Fibroblast of lung (primary cell): ENCODE measurements around the gene GTF3C1. TPM values are rescaled to one million over a fixed set of nuclear protein-coding genes. Genes with fewer than 3 reads are reported as not detected.
"Not testable (repeated sequence)": the region's sequence is repeated elsewhere in the genome, so short reads cannot be mapped to it uniquely, and the experiment has no call there.

ENCODE experiments used
- DNase-seq, 2 donors: peaks; one replicate each; pipeline versions ENCODE4 v3.0.0 to v3.0.0-alpha.2; 2010; ENCODE audit warnings: low read depth in 2 of 2
- H2AFZ ChIP-seq: 2 replicates; pipeline ENCODE4 v1.5.1; 2012; ENCODE audit warnings: low read length, control low read depth, inconsistent platforms
- H3K27ac ChIP-seq: 2 replicates; pipeline ENCODE4 v1.5.1; 2011; ENCODE audit warnings: low read length, control low read depth; ENCODE audit not compliant: insufficient read depth
- H3K27me3 ChIP-seq: 2 replicates; pipeline ENCODE4 v1.5.1; 2011; ENCODE audit warnings: mild to moderate bottlenecking, low read length; ENCODE audit not compliant: control insufficient read depth, insufficient read depth
- H3K36me3 ChIP-seq: 2 replicates; pipeline ENCODE4 v1.5.1; 2011; ENCODE audit warnings: low read length; ENCODE audit not compliant: control insufficient read depth, insufficient read depth
- H3K4me1 ChIP-seq: 2 replicates; pipeline ENCODE4 v1.5.1; 2011; ENCODE audit warnings: low read length; ENCODE audit not compliant: control insufficient read depth, insufficient read depth; ENCODE audit errors: extremely low read depth
- H3K4me2 ChIP-seq: 2 replicates; pipeline ENCODE4 v1.5.1; 2011; ENCODE audit warnings: low read length, control low read depth; ENCODE audit not compliant: insufficient read depth; ENCODE audit errors: extremely low read depth
- H3K4me3 ChIP-seq, 4 experiments: fragments of 200-600 bp in 1 of 4; sonication (generic) in 1 of 4; replicated peaks in 1 of 4; 2 replicates each; pipeline ENCODE4 v1.5.1; 2011 to 2016; ENCODE audit warnings: low read length in 4 of 4, low read depth in 3 of 4, mild to moderate bottlenecking in 3 of 4, control low read depth in 2 of 4, inconsistent platforms in 1 of 4, mixed read lengths in 1 of 4; ENCODE audit not compliant: insufficient read depth in 1 of 4; ENCODE audit errors: control extremely low read depth in 1 of 4
- H3K79me2 ChIP-seq: 2 replicates; pipeline ENCODE4 v1.5.1; 2012; ENCODE audit warnings: mild to moderate bottlenecking, low read length, inconsistent platforms; ENCODE audit not compliant: control insufficient read depth, insufficient read depth
- H3K9ac ChIP-seq: 2 replicates; pipeline ENCODE4 v1.5.1; 2011; ENCODE audit warnings: mild to moderate bottlenecking, low read length, control low read depth; ENCODE audit not compliant: insufficient read depth
- H3K9me3 ChIP-seq: 2 replicates; pipeline ENCODE4 v1.5.1; 2012; ENCODE audit warnings: low read depth, low read length; ENCODE audit not compliant: control insufficient read depth, insufficient read depth
- H4K20me1 ChIP-seq: 2 replicates; pipeline ENCODE4 v1.5.1; 2011; ENCODE audit warnings: low read length; ENCODE audit not compliant: control insufficient read depth, insufficient read depth; ENCODE audit errors: extremely low read depth
- CTCF ChIP-seq, 2 donors: IDR thresholded peaks in 1 of 2; conservative IDR thresholded peaks in 1 of 2; 1 replicate in 1 of 2; 2 replicates in 1 of 2; pipeline ENCODE4 v1.5.1; 2011 to 2012; ENCODE audit warnings: low read length in 2 of 2, control low read depth in 1 of 2, inconsistent platforms in 1 of 2, low read depth in 1 of 2, mild to moderate bottlenecking in 1 of 2
- EZH2 ChIP-seq: IDR thresholded peaks from 2 replicates; pipeline ENCODE4 v1.5.1; 2012; ENCODE audit warnings: low read length, control low read depth, mild to moderate bottlenecking; ENCODE audit errors: missing control alignments
- polyA plus RNA-seq, 2 donors: library from polyadenylated mRNA; depleted of rRNA in 1 of 2; stranded (reverse) in 1 of 2; unstranded in 1 of 2; fragments of >200 nt; gene quantifications; 2 replicates each; pipeline ENCODE4 v1.2.1, GENCODE V29; 2011 to 2012; ENCODE audit warnings: missing spikeins in 1 of 2
- total RNA-seq: library from RNA; depleted of rRNA; stranded (reverse); fragments of >200 nt; gene quantifications from 2 replicates; pipeline ENCODE4 v1.2.1, GENCODE V29; 2014

The GTF3C1 gene
- total and polyA plus RNA-seq, 2 donors (not counting 1 experiment from before 2014, with no cell fraction given) = 20.1 to 75.3 TPM

GRCh38 chr16:27436921-27437650 is 112.6 kb downstream of the GTF3C1 start:
- Histone ChIP-seq H4K20me1 (no peaks in the 10 kb centered on the region), H3K9me3 (no peaks in the 10 kb centered on the region), H3K79me2 (no peaks in the 10 kb centered on the region), H3K4me1 (peaks cover 3% of the 10 kb centered on the region), H3K9ac (no peak overlapping the region), H3K36me3 (no peaks in the 10 kb centered on the region), H3K4me2 (no peak overlapping the region), H2AFZ (no peak overlapping the region), H3K4me3 (no peak overlapping the region), H3K27ac (no peak overlapping the region), H3K27me3 (no peaks in the 10 kb centered on the region)
- no peak for TF ChIP-seq CTCF (conservative IDR thresholded peaks at IDR 0.05 in 1 of 2, IDR thresholded peaks at IDR 0.05 in 1 of 2; ENCODE audit: low read depth in 1 of 2, low read length in 2 of 2)
- TF ChIP-seq EZH2 = no peak
- no peak for DNase-seq

GRCh38 chr16:27436065-27436464 is 113.6 kb downstream of the GTF3C1 start:
- Histone ChIP-seq H3K79me2 (no peaks in the 10 kb centered on the region), H3K4me3 (no peak overlapping the region), H3K9me3 (no peaks in the 10 kb centered on the region), H3K9ac (no peak overlapping the region), H3K4me1 (peaks cover 3% of the 10 kb centered on the region), H3K27ac (no peak overlapping the region), H3K4me2 (no peak overlapping the region), H2AFZ (no peak overlapping the region), H3K36me3 (no peaks in the 10 kb centered on the region), H4K20me1 (no peaks in the 10 kb centered on the region), H3K27me3 (no peaks in the 10 kb centered on the region)
- TF ChIP-seq EZH2 = no peak
- no peak for TF ChIP-seq CTCF (conservative IDR thresholded peaks at IDR 0.05 in 1 of 2, IDR thresholded peaks at IDR 0.05 in 1 of 2; ENCODE audit: low read depth in 1 of 2, low read length in 2 of 2)
- no peak for DNase-seq

- H3K9ac ChIP-seq, H3K9me3 ChIP-seq, H3K27ac ChIP-seq, H3K4me3 ChIP-seq, H4K20me1 ChIP-seq, H2AFZ ChIP-seq, H3K36me3 ChIP-seq, H3K4me1 ChIP-seq, H3K4me2 ChIP-seq, H3K27me3 ChIP-seq, H3K79me2 ChIP-seq, DNase-seq: not testable (repeated sequence)
Observed at GRCh38 chr16:27435146-27435545, 114.6 kb downstream of the GTF3C1 start.
